H9 (cell line): Measurements from ENCODE around the gene MPP1. TPM values are rescaled to one million over a fixed set of nuclear protein-coding genes. Genes with fewer than 3 reads are reported as not detected.

Source experiments
- DNase-seq: peaks from one replicate; pipeline ENCODE4 v3.0.0-alpha.2; 2017
- H2AFZ ChIP-seq: one replicate; pipeline ENCODE4 v1.6.1; 2013; ENCODE audit warnings: mild to moderate bottlenecking, low read length, control low read depth, moderate library complexity
- H2AK5ac ChIP-seq: 2 replicates; pipeline ENCODE4 v1.6.1; 2013; ENCODE audit warnings: low read length, control low read depth, mixed read lengths; ENCODE audit not compliant: insufficient read length
- H2BK120ac ChIP-seq: one replicate; pipeline ENCODE4 v1.6.1; 2013; ENCODE audit warnings: low read depth, mild to moderate bottlenecking, low read length, control low read depth, inconsistent platforms; ENCODE audit not compliant: poor library complexity, severe bottlenecking
- H2BK12ac ChIP-seq: 2 replicates; pipeline ENCODE4 v1.6.1; 2013; ENCODE audit warnings: low read length, control low read depth, mixed read lengths, low read depth; ENCODE audit not compliant: insufficient read length
- H2BK15ac ChIP-seq: 2 replicates; pipeline ENCODE4 v1.6.1; 2013; ENCODE audit warnings: low read depth, low read length, control low read depth
- H2BK20ac ChIP-seq: one replicate; pipeline ENCODE4 v1.6.1; 2013; ENCODE audit warnings: low read depth, mild to moderate bottlenecking, low read length, control low read depth, inconsistent platforms; ENCODE audit not compliant: poor library complexity, severe bottlenecking
- H2BK5ac ChIP-seq: 2 replicates; pipeline ENCODE4 v1.6.1; 2013; ENCODE audit warnings: low read length, control low read depth, mixed read lengths; ENCODE audit not compliant: insufficient read length
- H3K14ac ChIP-seq: 2 replicates; pipeline ENCODE4 v1.6.1; 2013; ENCODE audit warnings: low read length, control low read depth; ENCODE audit not compliant: insufficient read depth
- H3K18ac ChIP-seq: 2 replicates; pipeline ENCODE4 v1.6.1; 2013; ENCODE audit warnings: low read depth, mild to moderate bottlenecking, mixed read lengths, low read length, control low read depth; ENCODE audit not compliant: insufficient read length
- H3K23ac ChIP-seq: 2 replicates; pipeline ENCODE4 v1.6.1; 2013; ENCODE audit warnings: low read length, control low read depth, mixed read lengths, low read depth; ENCODE audit not compliant: insufficient read length
- H3K23me2 ChIP-seq: 2 replicates; pipeline ENCODE4 v1.6.1; 2013; ENCODE audit warnings: low read depth, mild to moderate bottlenecking, mixed read lengths, low read length, control low read depth; ENCODE audit not compliant: insufficient read length, poor library complexity, severe bottlenecking
- H3K27ac ChIP-seq: 2 replicates; pipeline ENCODE4 v1.5.1; 2013; ENCODE audit warnings: low read length, control low read depth, mixed read lengths, low read depth; ENCODE audit not compliant: insufficient read length
- H3K27me3 ChIP-seq: 2 replicates; pipeline ENCODE4 v1.6.1; 2013; ENCODE audit warnings: low read length, control low read depth, inconsistent platforms; ENCODE audit not compliant: insufficient read depth
- H3K4ac ChIP-seq: 2 replicates; pipeline ENCODE4 v1.6.1; 2013; ENCODE audit warnings: low read depth, mild to moderate bottlenecking, control low read depth, inconsistent platforms, low read length, moderate library complexity
- H3K4me1 ChIP-seq: 2 replicates; pipeline ENCODE4 v1.6.1; 2013; ENCODE audit warnings: low read length, control low read depth, inconsistent platforms; ENCODE audit not compliant: insufficient read depth
- H3K4me2 ChIP-seq: 2 replicates; pipeline ENCODE4 v1.6.1; 2013; ENCODE audit warnings: low read length, control low read depth, mixed read lengths; ENCODE audit not compliant: insufficient read length, insufficient read depth
- H3K56ac ChIP-seq: 2 replicates; pipeline ENCODE4 v1.6.1; 2013; ENCODE audit warnings: low read depth, mild to moderate bottlenecking, mixed read lengths, low read length, control low read depth; ENCODE audit not compliant: insufficient read length
- H3K79me1 ChIP-seq: 2 replicates; pipeline ENCODE4 v1.6.1; 2013; ENCODE audit warnings: low read depth, mild to moderate bottlenecking, moderate library complexity, low read length, control low read depth, inconsistent platforms; ENCODE audit not compliant: insufficient read depth, poor library complexity, severe bottlenecking
- H3K79me2 ChIP-seq: 2 replicates; pipeline ENCODE4 v1.6.1; 2013; ENCODE audit warnings: low read length, control low read depth, inconsistent platforms; ENCODE audit not compliant: insufficient read depth
- H3K9ac ChIP-seq: 2 replicates; pipeline ENCODE4 v1.6.1; 2013; ENCODE audit warnings: low read length, control low read depth, mixed read lengths; ENCODE audit not compliant: insufficient read length; ENCODE audit errors: extremely low read depth
- H3K9me3 ChIP-seq: one replicate; pipeline ENCODE4 v1.6.1; 2013; ENCODE audit warnings: low read depth, low read length, inconsistent platforms; ENCODE audit not compliant: control insufficient read depth
- H3T11ph ChIP-seq: one replicate; pipeline ENCODE4 v1.6.1; 2013; ENCODE audit warnings: mild to moderate bottlenecking, low read length, control low read depth, inconsistent platforms
- H4K20me1 ChIP-seq: one replicate; pipeline ENCODE4 v1.6.1; 2013; ENCODE audit not compliant: control insufficient read depth, insufficient read length, insufficient read depth
- H4K5ac ChIP-seq: 2 replicates; pipeline ENCODE4 v1.6.1; 2013; ENCODE audit warnings: low read depth, mild to moderate bottlenecking, mixed read lengths, low read length, control low read depth; ENCODE audit not compliant: insufficient read length
- H4K8ac ChIP-seq: replicated peaks from 2 replicates; pipeline ENCODE4 v1.6.1; 2013; ENCODE audit warnings: low read length, control low read depth, mixed read lengths, low read depth; ENCODE audit not compliant: insufficient read length
- H4K91ac ChIP-seq: 2 replicates; pipeline ENCODE4 v1.6.1; 2013; ENCODE audit warnings: low read depth, mild to moderate bottlenecking, moderate library complexity, mixed read lengths, low read length, control low read depth; ENCODE audit not compliant: insufficient read length
- H3K27ac Mint-ChIP-seq, 3 experiments: 2 replicates in 2 of 3; 3 replicates in 1 of 3; pipeline ENCODE4 v1.8.0; 2020 to 2021; ENCODE audit warnings: mixed read lengths in 3 of 3, mild to moderate bottlenecking in 1 of 3, moderate library complexity in 1 of 3
- H3K27me3 Mint-ChIP-seq: 2 replicates; pipeline ENCODE4 v1.8.0; 2021; ENCODE audit warnings: low read depth, mild to moderate bottlenecking, moderate library complexity, mixed read lengths
- H3K36me3 Mint-ChIP-seq, 3 experiments: 2 replicates in 2 of 3; 3 replicates in 1 of 3; pipeline ENCODE4 v1.8.0; 2020 to 2021; ENCODE audit warnings: low read depth in 3 of 3, mixed read lengths in 3 of 3; ENCODE audit not compliant: insufficient read depth in 1 of 3
- H3K4me1 Mint-ChIP-seq, 2 experiments: 2 replicates each; pipeline ENCODE4 v1.8.0; 2020; ENCODE audit warnings: mixed read lengths in 2 of 2
- H3K4me3 Mint-ChIP-seq, 2 experiments: 2 replicates in 1 of 2; 3 replicates in 1 of 2; pipeline ENCODE4 v1.8.0; 2020 to 2021; ENCODE audit warnings: mild to moderate bottlenecking in 2 of 2, mixed read lengths in 2 of 2, moderate library complexity in 1 of 2
- H3K9me3 Mint-ChIP-seq, 2 experiments: 2 replicates in 1 of 2; 3 replicates in 1 of 2; pipeline ENCODE4 v1.8.0; 2020; ENCODE audit warnings: mild to moderate bottlenecking in 2 of 2, mixed read lengths in 2 of 2, moderate library complexity in 1 of 2
- WGBS: extraction: QIAGEN DNeasy Blood & Tissue Kit; methylation state at CpG from one replicate; pipeline ENCODE4 v1.1.7; 2013; ENCODE audit warnings: missing lambda C conversion rate, low lambda C conversion rate, mixed read lengths; ENCODE audit not compliant: insufficient read length; ENCODE audit errors: extremely low coverage; 5-methylcytosine and 5-hydroxymethylcytosine counted together
- total RNA-seq: library from RNA; stranded (reverse); gene quantifications from 2 replicates; pipeline ENCODE4 v1.2.1, GENCODE V29; 2021
- TF ChIP-seq, protein P1 (sequence below): fragments of 200-600 bp; sonication (generic); conservative IDR thresholded peaks from 3 replicates; pipeline ENCODE4 v1.8.0; 2021; ENCODE audit warnings: antibody characterized with exemption, mild to moderate bottlenecking

The MPP1 gene
- total RNA-seq, 1 experiment from 2014 or later, result 17.9 TPM

DNA sequence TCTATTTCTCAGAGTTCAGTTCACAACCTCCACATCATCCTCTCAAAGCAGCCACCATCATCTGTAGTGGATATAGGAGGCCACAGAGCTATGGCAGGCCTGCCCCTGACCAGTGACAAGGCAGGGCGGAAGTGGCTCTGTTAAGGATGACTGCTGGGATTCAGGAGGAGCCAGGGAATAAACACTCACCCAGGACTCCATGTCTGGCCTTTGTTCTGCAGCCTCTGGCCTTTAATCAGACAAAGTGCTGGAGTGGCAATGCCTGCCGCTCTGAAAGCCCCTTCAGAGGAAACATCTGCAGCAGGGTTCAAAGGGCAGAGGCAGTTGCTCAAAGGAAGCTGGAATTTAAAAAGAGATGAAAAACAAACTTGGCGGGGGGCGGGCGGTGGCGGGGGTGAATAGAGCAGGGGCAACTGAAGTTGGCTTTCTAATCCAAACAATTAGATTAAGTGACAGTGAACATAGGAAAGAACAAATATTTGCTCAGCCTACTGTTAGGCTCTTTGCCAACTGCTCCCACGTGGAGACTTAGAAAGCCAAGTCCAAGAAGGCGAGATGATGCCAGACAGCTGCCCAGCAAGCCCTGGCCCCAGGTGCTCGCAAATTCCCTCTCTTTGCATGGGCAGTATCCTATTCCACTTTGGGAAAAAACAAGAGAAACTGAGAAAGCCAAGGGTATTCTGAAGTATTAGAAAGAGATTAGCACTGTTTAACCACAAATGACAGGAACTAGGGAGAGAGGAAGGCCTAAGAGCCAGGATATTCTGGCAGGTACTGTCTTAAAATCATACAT is 5.5 kb downstream of the MPP1 start:
- H2BK5ac ChIP-seq, result no peak overlapping the region
- no peak overlapping the region for H3K4me2 ChIP-seq
- no peak for DNase-seq
- no peaks in the 10 kb centered on the region for H4K20me1 ChIP-seq
- H3K23ac ChIP-seq, result no peak overlapping the region
- H2AK5ac ChIP-seq, result no peak overlapping the region
- H3K79me2 ChIP-seq, result no peaks in the 10 kb centered on the region
- no peak overlapping the region for H3K14ac ChIP-seq
- H3K9ac ChIP-seq, result no peak overlapping the region
- no peak overlapping the region for H2BK15ac ChIP-seq
- H3K4me1 ChIP-seq, result no peaks in the 10 kb centered on the region; the same call in 1 of the 2 replicates
- H3K56ac ChIP-seq, result no peak overlapping the region
- no peak overlapping the region for H3K4ac ChIP-seq
- H3K9me3 ChIP-seq, result peaks cover 30% of the 10 kb centered on the region
- Mint-ChIP-seq H3K36me3 (peaks cover 0 to 3% (median 0%) of the 10 kb centered on the region in 3 experiments; a peak in 5 of 7 replicates), H3K4me3 (0 out of 5 replicates have a peak overlapping the region, but pooled peaks of 1 of the 2 experiments have one; percentile 22), H3K4me1 (peaks cover 17 to 31% of the 10 kb centered on the region in 2 experiments), H3K27ac (no peak overlapping the region), H3K27me3 (peaks cover 27% of the 10 kb centered on the region), H3K9me3 (peaks cover 71 to 72% of the 10 kb centered on the region in 2 experiments)
- no peak overlapping the region for H3K18ac ChIP-seq
- TF ChIP-seq, protein P1, sequence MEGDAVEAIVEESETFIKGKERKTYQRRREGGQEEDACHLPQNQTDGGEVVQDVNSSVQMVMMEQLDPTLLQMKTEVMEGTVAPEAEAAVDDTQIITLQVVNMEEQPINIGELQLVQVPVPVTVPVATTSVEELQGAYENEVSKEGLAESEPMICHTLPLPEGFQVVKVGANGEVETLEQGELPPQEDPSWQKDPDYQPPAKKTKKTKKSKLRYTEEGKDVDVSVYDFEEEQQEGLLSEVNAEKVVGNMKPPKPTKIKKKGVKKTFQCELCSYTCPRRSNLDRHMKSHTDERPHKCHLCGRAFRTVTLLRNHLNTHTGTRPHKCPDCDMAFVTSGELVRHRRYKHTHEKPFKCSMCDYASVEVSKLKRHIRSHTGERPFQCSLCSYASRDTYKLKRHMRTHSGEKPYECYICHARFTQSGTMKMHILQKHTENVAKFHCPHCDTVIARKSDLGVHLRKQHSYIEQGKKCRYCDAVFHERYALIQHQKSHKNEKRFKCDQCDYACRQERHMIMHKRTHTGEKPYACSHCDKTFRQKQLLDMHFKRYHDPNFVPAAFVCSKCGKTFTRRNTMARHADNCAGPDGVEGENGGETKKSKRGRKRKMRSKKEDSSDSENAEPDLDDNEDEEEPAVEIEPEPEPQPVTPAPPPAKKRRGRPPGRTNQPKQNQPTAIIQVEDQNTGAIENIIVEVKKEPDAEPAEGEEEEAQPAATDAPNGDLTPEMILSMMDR, result no peak
- H3K23me2 ChIP-seq, result no peaks in the 10 kb centered on the region
- no peak overlapping the region for H2BK12ac ChIP-seq
- H3T11ph ChIP-seq, result no peak overlapping the region
- no peak overlapping the region for H2BK20ac ChIP-seq
- H4K5ac ChIP-seq, result no peak overlapping the region
- H3K27me3 ChIP-seq, result peaks cover 5% of the 10 kb centered on the region; the same call in 1 of the 2 replicates
- H2BK120ac ChIP-seq, result no peak overlapping the region
- WGBS, result no CpG with 5 or more reads among the region's 9 CpGs
- H2AFZ ChIP-seq, result no peak overlapping the region
- H4K8ac ChIP-seq, result no peak overlapping the region
- H3K79me1 ChIP-seq, result no peaks in the 10 kb centered on the region
- H4K91ac ChIP-seq, result no peak overlapping the region
- H3K27ac ChIP-seq, result no peak overlapping the region
